OCI-LY1 (cell line): Measurements from ENCODE around the gene GLRX5.

Experiments
- H2AFZ ChIP-seq: fragments of 200-600 bp; sonication (generic), shearing (Covaris generic); 2 replicates; pipeline ENCODE4 v1.6.0; 2014; ENCODE audit warnings: antibody characterized with exemption, mild to moderate bottlenecking, low read length
- H3F3A ChIP-seq: fragments of 200-600 bp; sonication (generic), shearing (Covaris generic); 2 replicates; pipeline ENCODE4 v1.6.0; 2014; ENCODE audit warnings: mild to moderate bottlenecking, antibody characterized with exemption, low read length, moderate library complexity; ENCODE audit not compliant: insufficient read depth
- H3K27ac ChIP-seq: fragments of 200-600 bp; sonication (generic); 2 replicates; pipeline ENCODE4 v1.5.1; 2014; ENCODE audit warnings: low read length, mixed run types, mild to moderate bottlenecking, low read depth; ENCODE audit not compliant: poor library complexity, severe bottlenecking
- H3K27me3 ChIP-seq: fragments of 200-600 bp; sonication (generic); 2 replicates; pipeline ENCODE4 v1.6.0; 2014; ENCODE audit warnings: antibody characterized with exemption, mild to moderate bottlenecking, low read length, moderate library complexity; ENCODE audit not compliant: insufficient read depth
- H3K36me3 ChIP-seq: fragments of 200-600 bp; sonication (generic); 2 replicates; pipeline ENCODE4 v1.6.1; 2014; ENCODE audit warnings: mild to moderate bottlenecking, antibody characterized with exemption, low read length, moderate library complexity, mixed read lengths; ENCODE audit not compliant: insufficient read depth
- H3K4me1 ChIP-seq: fragments of 200-600 bp; sonication (generic); 2 replicates; pipeline ENCODE4 v1.5.1; 2014; ENCODE audit warnings: mild to moderate bottlenecking, low read length, moderate library complexity; ENCODE audit not compliant: insufficient read depth, severe bottlenecking
- H3K4me2 ChIP-seq: fragments of 200-600 bp; sonication (generic), shearing (Covaris generic); 2 replicates; pipeline ENCODE4 v1.6.1; 2014; ENCODE audit warnings: low read length
- H3K4me3 ChIP-seq: fragments of 200-600 bp; sonication (generic); 2 replicates; pipeline ENCODE4 v1.5.1; 2014; ENCODE audit warnings: low read length, low read depth, mild to moderate bottlenecking, mixed read lengths; ENCODE audit not compliant: poor library complexity, severe bottlenecking
- H3K79me2 ChIP-seq: fragments of 200-600 bp; shearing (Covaris generic); 2 replicates; pipeline ENCODE4 v1.6.1; 2016; ENCODE audit warnings: mixed run types, low read length, mixed read lengths; ENCODE audit not compliant: insufficient read depth
- H3K9ac ChIP-seq: fragments of 200-600 bp; sonication (generic), shearing (Covaris generic); 2 replicates; pipeline ENCODE4 v1.6.1; 2014; ENCODE audit warnings: mild to moderate bottlenecking, low read length, mixed read lengths
- H3K9me2 ChIP-seq: fragments of 200-600 bp; sonication (generic), shearing (Covaris generic); 2 replicates; pipeline ENCODE4 v1.6.1; 2014; ENCODE audit warnings: low read depth, mild to moderate bottlenecking, low read length, mixed read lengths
- H3K9me3 ChIP-seq: fragments of 200-600 bp; shearing (Covaris generic); 2 replicates; pipeline ENCODE4 v1.6.1; 2014; ENCODE audit warnings: low read length, mixed read lengths
- H4K20me1 ChIP-seq: fragments of 200-600 bp; sonication (generic), shearing (Covaris generic); 2 replicates; pipeline ENCODE4 v1.6.0; 2016; ENCODE audit warnings: mild to moderate bottlenecking, low read length; ENCODE audit not compliant: insufficient read depth
- EZH2 ChIP-seq: fragments of 200-600 bp; sonication (generic), shearing (Covaris generic); IDR thresholded peaks from 2 replicates; pipeline ENCODE4 v1.8.0; 2017; ENCODE audit warnings: borderline replicate concordance, mixed run types, mild to moderate bottlenecking, antibody characterized with exemption, low read length, moderate library complexity, mixed read lengths
- TF ChIP-seq, protein P1 (sequence below): fragments of 200-600 bp; sonication (generic), shearing (Covaris generic); IDR thresholded peaks from 2 replicates; pipeline ENCODE4 v1.5.1; 2017; ENCODE audit warnings: mild to moderate bottlenecking, antibody characterized with exemption, low read length, moderate library complexity, mixed read lengths

GLRX5 gene

DNA sequence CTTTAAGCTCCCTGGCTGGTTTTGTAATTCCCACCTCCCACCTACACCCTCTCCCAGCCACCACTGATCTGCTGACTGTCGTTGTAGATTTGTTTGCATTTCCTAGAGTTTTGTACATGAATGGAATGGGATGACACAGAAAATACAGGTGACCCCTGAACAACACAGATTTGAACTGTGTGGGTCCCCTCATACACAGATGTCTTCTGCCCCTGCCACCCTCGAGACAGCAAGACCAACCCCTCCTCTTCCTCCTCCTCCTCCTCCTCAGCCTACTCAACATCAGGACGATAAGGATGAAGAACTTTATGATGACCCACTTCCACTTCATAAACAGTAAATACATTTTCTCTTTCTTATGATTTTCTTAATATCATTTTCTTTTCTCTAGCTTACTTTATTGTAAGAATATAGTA, 47.2 kb upstream of the GLRX5 start:
- no peaks in the 10 kb centered on the region for H3K9me2 ChIP-seq
- H3F3A ChIP-seq: no peaks in the 10 kb centered on the region
- H3K9ac ChIP-seq: peak overlapping the region; percentile 43; the same call in 1 of the 2 replicates
- no peaks in the 10 kb centered on the region for H3K9me3 ChIP-seq
- no peaks in the 10 kb centered on the region for H3K36me3 ChIP-seq
- H3K4me1 ChIP-seq: peaks cover 58% of the 10 kb centered on the region
- no peaks in the 10 kb centered on the region for H3K79me2 ChIP-seq
- no peaks in the 10 kb centered on the region for H3K27me3 ChIP-seq
- no peak overlapping the region for H2AFZ ChIP-seq
- H4K20me1 ChIP-seq: no peaks in the 10 kb centered on the region
- no peak for TF ChIP-seq EZH2
- TF ChIP-seq, protein P1, sequence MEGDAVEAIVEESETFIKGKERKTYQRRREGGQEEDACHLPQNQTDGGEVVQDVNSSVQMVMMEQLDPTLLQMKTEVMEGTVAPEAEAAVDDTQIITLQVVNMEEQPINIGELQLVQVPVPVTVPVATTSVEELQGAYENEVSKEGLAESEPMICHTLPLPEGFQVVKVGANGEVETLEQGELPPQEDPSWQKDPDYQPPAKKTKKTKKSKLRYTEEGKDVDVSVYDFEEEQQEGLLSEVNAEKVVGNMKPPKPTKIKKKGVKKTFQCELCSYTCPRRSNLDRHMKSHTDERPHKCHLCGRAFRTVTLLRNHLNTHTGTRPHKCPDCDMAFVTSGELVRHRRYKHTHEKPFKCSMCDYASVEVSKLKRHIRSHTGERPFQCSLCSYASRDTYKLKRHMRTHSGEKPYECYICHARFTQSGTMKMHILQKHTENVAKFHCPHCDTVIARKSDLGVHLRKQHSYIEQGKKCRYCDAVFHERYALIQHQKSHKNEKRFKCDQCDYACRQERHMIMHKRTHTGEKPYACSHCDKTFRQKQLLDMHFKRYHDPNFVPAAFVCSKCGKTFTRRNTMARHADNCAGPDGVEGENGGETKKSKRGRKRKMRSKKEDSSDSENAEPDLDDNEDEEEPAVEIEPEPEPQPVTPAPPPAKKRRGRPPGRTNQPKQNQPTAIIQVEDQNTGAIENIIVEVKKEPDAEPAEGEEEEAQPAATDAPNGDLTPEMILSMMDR: no peak
- peak overlapping the region; percentile 61 for H3K4me2 ChIP-seq
- peak overlapping the region; percentile 53 for H3K4me3 ChIP-seq
- peak overlapping the region; percentile 91 for H3K27ac ChIP-seq

DNA sequence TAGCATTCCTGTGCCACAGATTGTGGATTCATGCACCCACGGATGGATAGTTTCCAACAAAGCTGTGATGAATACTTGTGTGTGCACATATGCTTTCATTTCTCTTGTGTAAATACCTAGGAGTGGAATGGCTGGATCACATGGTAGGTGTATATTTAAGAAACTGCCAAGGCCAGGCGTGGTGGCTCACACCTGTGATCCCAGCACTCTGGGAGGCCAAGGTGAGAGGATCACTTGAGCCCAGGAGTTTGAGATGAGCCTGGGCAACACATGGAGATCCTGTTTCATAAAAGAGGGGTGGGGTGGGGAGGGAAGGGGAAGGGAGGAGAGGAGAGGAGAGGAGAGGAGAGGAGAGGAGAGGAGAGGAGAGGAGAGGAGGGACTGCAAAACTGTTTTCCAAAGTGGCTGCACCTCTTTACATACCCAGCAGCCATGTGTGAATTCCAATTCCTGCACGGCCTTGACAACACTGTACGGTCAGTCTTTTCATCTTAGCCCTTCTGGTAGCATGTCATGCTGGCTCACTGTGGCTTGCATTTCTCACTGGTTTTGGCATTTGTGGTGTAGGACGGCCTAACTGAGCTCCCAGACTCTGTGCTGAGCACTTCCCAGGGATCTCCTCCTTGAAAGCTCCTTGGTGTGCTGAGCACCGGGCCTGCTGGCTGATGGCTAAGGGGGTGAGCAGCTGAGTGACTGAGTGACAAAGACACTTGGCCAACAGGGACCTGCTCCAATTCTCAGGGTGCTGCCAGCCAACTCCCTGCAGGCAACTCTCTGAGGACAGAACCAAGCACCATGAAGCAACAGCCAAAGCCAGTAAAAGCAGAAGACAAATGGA, 46.3 kb upstream of the GLRX5 start:
- Histone ChIP-seq H3K4me2 (peak overlapping the region; percentile 61), H3K9me3 (no peaks in the 10 kb centered on the region), H3K4me3 (peak overlapping the region; percentile 53), H3K9me2 (no peaks in the 10 kb centered on the region), H3K4me1 (peaks cover 58% of the 10 kb centered on the region), H3K9ac (peak overlapping the region; percentile 38; the same call in 1 of the 2 replicates), H4K20me1 (no peaks in the 10 kb centered on the region), H3K27me3 (no peaks in the 10 kb centered on the region), H3K27ac (peak overlapping the region; percentile 91), H3F3A (no peaks in the 10 kb centered on the region), H2AFZ (no peak overlapping the region), H3K79me2 (no peaks in the 10 kb centered on the region), H3K36me3 (no peaks in the 10 kb centered on the region)
- TF ChIP-seq, protein P1: no peak
- no peak for TF ChIP-seq EZH2

DNA sequence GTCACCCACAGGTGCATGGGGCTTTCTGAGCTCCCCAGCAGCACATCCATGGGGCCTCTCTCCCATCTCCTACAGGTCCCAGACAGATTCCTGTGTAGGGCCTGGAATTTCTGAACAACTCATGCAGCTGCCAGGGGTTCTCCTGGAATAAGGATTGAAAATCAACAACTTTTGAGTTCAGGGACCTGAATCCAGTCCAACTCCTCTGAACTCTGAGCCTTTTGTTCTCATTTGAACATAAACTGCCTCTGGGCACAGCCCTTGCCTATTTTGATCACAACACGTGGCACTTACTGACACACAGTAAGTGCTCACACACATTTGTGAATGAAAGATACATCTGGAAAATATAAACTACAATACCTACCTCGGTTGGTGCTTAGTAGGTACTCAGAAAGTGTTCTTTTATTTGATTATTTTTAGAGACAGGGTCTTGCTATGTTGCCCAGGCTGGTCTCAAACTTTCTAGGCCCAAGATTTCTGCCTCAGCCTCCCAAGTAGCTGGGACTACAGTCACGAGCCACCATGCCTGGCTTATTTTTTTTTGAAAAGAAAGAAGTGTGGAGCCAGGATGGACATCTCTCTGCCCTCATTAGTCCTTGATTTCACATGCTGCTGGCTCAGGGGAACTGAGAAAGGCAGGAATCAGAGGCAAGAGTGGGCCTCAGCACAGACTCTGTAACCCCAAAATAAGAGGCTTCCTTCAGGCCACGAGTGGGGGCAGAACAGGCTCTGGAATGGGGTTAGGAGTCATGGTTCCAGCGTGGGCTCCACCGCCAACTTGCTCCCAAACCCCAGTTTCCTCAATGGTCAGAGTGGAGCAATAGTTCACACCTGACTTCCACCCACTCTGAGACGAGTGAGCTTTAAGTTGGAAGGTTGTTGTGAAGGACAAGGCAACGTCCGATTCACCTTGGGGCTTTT, 45.4 kb upstream of the GLRX5 start:
- no peaks in the 10 kb centered on the region for H4K20me1 ChIP-seq
- peak overlapping the region; percentile 48 for H3K27ac ChIP-seq

More for the DNA sequence above, 45.4 kb upstream of the GLRX5 start:
- no peaks in the 10 kb centered on the region for H3K79me2 ChIP-seq
- peaks cover 61% of the 10 kb centered on the region for H3K4me1 ChIP-seq
- H3F3A ChIP-seq: no peaks in the 10 kb centered on the region
- no peak overlapping the region for H2AFZ ChIP-seq
- H3K9ac ChIP-seq: no peak overlapping the region; the same call in 1 of the 2 replicates
- H3K4me2 ChIP-seq: no peak overlapping the region
- H3K4me3 ChIP-seq: no peak overlapping the region
- no peaks in the 10 kb centered on the region for H3K36me3 ChIP-seq
- TF ChIP-seq EZH2: no peak
- TF ChIP-seq, protein P1: no peak
- no peaks in the 10 kb centered on the region for H3K9me2 ChIP-seq
- no peaks in the 10 kb centered on the region for H3K9me3 ChIP-seq
- no peaks in the 10 kb centered on the region for H3K27me3 ChIP-seq
